OCI-LY7 (cell line): ENCODE data around the gene SLC16A9. TPM values are rescaled to one million over a fixed set of nuclear protein-coding genes. Genes with fewer than 3 reads are reported as not detected.

Experiments
- Bru-seq: library from RNA; stranded (reverse); fragments of 400-500 nt; gene quantifications from one replicate; lab custom pipeline; 2021; lab: Mats Ljungman, UMichigan
- BruChase-seq, 2 experiments: library from RNA; stranded (reverse); fragments of 400-500 nt; gene quantifications; one replicate each; lab custom pipeline; 2021; lab: Mats Ljungman, UMichigan
- BruUV-seq: library from RNA; stranded (reverse); fragments of 400-500 nt; replicated peaks from 2 replicates; lab custom pipeline; 2021; lab: Mats Ljungman, UMichigan
- CTCF ChIA-PET: fragments of 300-600 bp; sonication (Branson Sonifier 250); formaldehyde crosslinking; loops from one replicate; lab custom pipeline; 2022; ENCODE audit warnings: antibody characterized with exemption; ENCODE audit not compliant: unreplicated experiment; lab: Charles Lee
- POLR2A ChIA-PET: fragments of 300-600 bp; sonication (Branson Sonifier 250); formaldehyde crosslinking; loops from one replicate; lab custom pipeline; 2022; ENCODE audit warnings: antibody characterized with exemption; lab: Charles Lee
- DNase-seq: peaks from one replicate; pipeline ENCODE4 v3.0.0-alpha.2; 2015; ENCODE audit warnings: low spot score
- H2AFZ ChIP-seq: fragments of 200-600 bp; sonication (generic), shearing (Covaris generic); 2 replicates; pipeline ENCODE4 v1.6.1; 2014; ENCODE audit warnings: mild to moderate bottlenecking, antibody characterized with exemption, low read length, moderate library complexity
- H3K27ac ChIP-seq: fragments of 200-600 bp; sonication (generic); 2 replicates; pipeline ENCODE4 v1.5.1; 2014; ENCODE audit warnings: mixed run types, low read depth, mild to moderate bottlenecking, moderate library complexity, low read length, inconsistent platforms; ENCODE audit not compliant: poor library complexity, severe bottlenecking
- H3K36me3 ChIP-seq: fragments of 200-600 bp; sonication (generic); 2 replicates; pipeline ENCODE4 v1.6.1; 2014; ENCODE audit warnings: mild to moderate bottlenecking, antibody characterized with exemption, low read length, moderate library complexity, mixed read lengths; ENCODE audit not compliant: insufficient read depth
- H3K4me1 ChIP-seq: fragments of 200-600 bp; sonication (generic); 2 replicates; pipeline ENCODE4 v1.5.1; 2014; ENCODE audit warnings: mild to moderate bottlenecking, low read length; ENCODE audit not compliant: insufficient read depth, poor library complexity, severe bottlenecking
- H3K4me2 ChIP-seq: fragments of 200-600 bp; sonication (generic); 2 replicates; pipeline ENCODE4 v1.6.1; 2014; ENCODE audit warnings: mild to moderate bottlenecking, low read length
- H3K4me3 ChIP-seq: fragments of 200-600 bp; sonication (generic); 2 replicates; pipeline ENCODE4 v1.5.1; 2014; ENCODE audit warnings: mild to moderate bottlenecking, low read depth, low read length; ENCODE audit not compliant: poor library complexity, severe bottlenecking
- H3K79me2 ChIP-seq: fragments of 200-600 bp; sonication (generic); 2 replicates; pipeline ENCODE4 v1.6.1; 2016; ENCODE audit warnings: low read depth, mild to moderate bottlenecking, low read length, moderate library complexity, mixed read lengths; ENCODE audit not compliant: insufficient read depth
- H3K9me2 ChIP-seq: fragments of 200-600 bp; sonication (generic); 2 replicates; pipeline ENCODE4 v1.6.1; 2016; ENCODE audit warnings: mild to moderate bottlenecking, low read length, mixed read lengths; ENCODE audit not compliant: insufficient read depth
- H3K9me3 ChIP-seq: fragments of 200-600 bp; sonication (generic); 2 replicates; pipeline ENCODE4 v1.6.1; 2014; ENCODE audit warnings: mild to moderate bottlenecking, mixed run types, low read length, mixed read lengths
- H4K20me1 ChIP-seq: fragments of 200-600 bp; sonication (generic); 2 replicates; pipeline ENCODE4 v1.6.1; 2014; ENCODE audit warnings: mild to moderate bottlenecking, antibody characterized with exemption, low read length, moderate library complexity, mixed read lengths; ENCODE audit not compliant: insufficient read depth
- CTCF ChIP-seq: fragments of 200-600 bp; sonication (generic); conservative IDR thresholded peaks from 2 replicates; pipeline ENCODE4 v1.5.1; 2014; ENCODE audit warnings: mild to moderate bottlenecking, antibody characterized with exemption, low read length, moderate library complexity, mixed read lengths
- EZH2phosphoT487 ChIP-seq: fragments of 200-600 bp; sonication (generic); IDR thresholded peaks from 2 replicates; pipeline ENCODE4 v1.6.1; 2018; ENCODE audit warnings: low read depth, borderline replicate concordance, mild to moderate bottlenecking, mixed run types, antibody characterized with exemption, low read length, moderate library complexity, mixed read lengths
- intact Hi-C: fragments of 100-400 bp; cut with micrococcal nuclease; formaldehyde crosslinking; loops from one replicate; pipeline ENCODE4 v1.10.0; 2022; ENCODE audit not compliant: unreplicated experiment
- long read RNA-seq: library from polyadenylated mRNA; stranded (forward); transcript quantifications from one replicate; pipeline ENCODE4 v2.0.0, GENCODE V29; 2022
- total RNA-seq, 2 experiments: library from RNA; depleted of rRNA in 1 of 2; stranded (reverse); fragments of >200 nt in 1 of 2; shearing (Covaris generic) in 1 of 2; gene quantifications; 2 replicates each; pipeline ENCODE4 v1.2.3, GENCODE V29; 2014 to 2022

Gene SLC16A9, protein sequence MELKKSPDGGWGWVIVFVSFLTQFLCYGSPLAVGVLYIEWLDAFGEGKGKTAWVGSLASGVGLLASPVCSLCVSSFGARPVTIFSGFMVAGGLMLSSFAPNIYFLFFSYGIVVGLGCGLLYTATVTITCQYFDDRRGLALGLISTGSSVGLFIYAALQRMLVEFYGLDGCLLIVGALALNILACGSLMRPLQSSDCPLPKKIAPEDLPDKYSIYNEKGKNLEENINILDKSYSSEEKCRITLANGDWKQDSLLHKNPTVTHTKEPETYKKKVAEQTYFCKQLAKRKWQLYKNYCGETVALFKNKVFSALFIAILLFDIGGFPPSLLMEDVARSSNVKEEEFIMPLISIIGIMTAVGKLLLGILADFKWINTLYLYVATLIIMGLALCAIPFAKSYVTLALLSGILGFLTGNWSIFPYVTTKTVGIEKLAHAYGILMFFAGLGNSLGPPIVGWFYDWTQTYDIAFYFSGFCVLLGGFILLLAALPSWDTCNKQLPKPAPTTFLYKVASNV
- total RNA-seq (2014; rRNA removed; shearing (Covaris generic)) (not detected in 2 replicates), total RNA-seq (2022) (not detected in 2 replicates), Bru-seq, nascent RNA (percentile 2 among the genes with signal in this experiment), BruChase-seq, experiment 1, labeled RNA remaining after a 6-hour chase (percentile 6 among the genes with signal in this experiment), BruChase-seq, experiment 2, labeled RNA remaining after a 2-hour chase (percentile 2 among the genes with signal in this experiment)
- long read RNA-seq: 0 reads

DNA sequence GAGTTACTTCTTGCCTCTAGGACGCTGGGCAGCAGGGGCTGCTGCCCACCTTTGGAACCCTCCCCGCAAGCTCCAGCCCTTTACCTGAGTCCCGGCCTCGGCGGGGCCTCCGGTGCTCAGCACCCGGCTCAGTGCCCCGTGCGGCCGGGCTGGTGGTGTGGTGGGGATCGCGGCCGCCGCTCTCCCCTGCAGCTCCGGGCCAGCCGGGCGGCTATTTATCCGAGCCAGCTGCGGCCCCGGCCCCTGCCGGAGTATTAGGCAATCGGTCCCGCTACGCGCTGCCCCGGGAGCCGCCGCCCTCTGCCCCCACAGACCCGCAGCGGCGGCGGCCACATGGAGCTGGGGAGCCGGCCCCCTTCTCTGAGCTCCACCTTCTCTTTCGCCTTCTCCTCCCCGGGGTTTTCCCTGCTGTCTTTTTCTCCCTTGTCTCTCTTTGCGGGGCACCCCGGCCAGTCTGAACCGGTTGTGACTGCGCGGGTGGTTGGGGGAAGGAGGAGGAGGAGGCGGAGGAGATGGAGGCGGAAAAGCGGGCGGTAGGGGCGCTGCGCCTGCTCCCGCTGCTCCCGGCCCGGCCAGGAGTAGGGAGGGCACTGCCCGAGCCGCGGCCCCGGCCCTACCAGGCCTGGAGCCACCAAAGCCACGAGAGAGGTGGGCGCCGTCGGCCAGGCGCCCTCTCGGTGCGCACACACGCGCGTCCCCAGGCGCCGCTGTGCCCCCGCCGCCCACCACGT is at the start of gene SLC16A9:
SLC16A9 (minus strand) TSS at position 456 of the 731 bp plus-strand sequence. CDS start 25,559 bp downstream, outside the sequence.
- TF ChIP-seq EZH2phosphoT487: no peak
- TF ChIP-seq CTCF: no peak
- no peaks in the 10 kb centered on the region for H3K79me2 ChIP-seq
- H2AFZ ChIP-seq: no peak within 1 kb of the TSS
- H3K4me1 ChIP-seq: no peaks in the 10 kb centered on the region
- H3K36me3 ChIP-seq: no peaks in the 10 kb centered on the region
- no peak within 1 kb of the TSS for H3K4me3 ChIP-seq
- no TSS peak for BruUV-seq
- no peak within 1 kb of the TSS for H3K4me2 ChIP-seq
- H3K9me2 ChIP-seq: no peaks in the 10 kb centered on the region
- H4K20me1 ChIP-seq: no peaks in the 10 kb centered on the region
- no peak for DNase-seq
- ChIA-PET CTCF (no interaction called here), POLR2A (no interaction called here)
- H3K27ac ChIP-seq: no peak within 1 kb of the TSS
- intact Hi-C loops: no loop called here
- H3K9me3 ChIP-seq: no peaks in the 10 kb centered on the region

GRCh38 chr10:59757966-59758365 is 48.3 kb upstream of the SLC16A9 start:
- H3K9me3 ChIP-seq: no peaks in the 10 kb centered on the region
- BruUV-seq: no TSS peak
- no peaks in the 10 kb centered on the region for H3K9me2 ChIP-seq
- no peaks in the 10 kb centered on the region for H3K4me1 ChIP-seq
- H3K36me3 ChIP-seq: no peaks in the 10 kb centered on the region
- H2AFZ ChIP-seq: no peak overlapping the region
- H3K27ac ChIP-seq: no peak overlapping the region
- no peak overlapping the region for H3K4me3 ChIP-seq
- H3K4me2 ChIP-seq: no peak overlapping the region
- no peak for DNase-seq
- ChIA-PET POLR2A (interaction anchor here (0.6 kb wide), 1 partner anchor 636 kb away, joined by 3 read pairs; no protein-coding TSS in a partner anchor), CTCF (no interaction called here)
- TF ChIP-seq EZH2phosphoT487 (no peak), CTCF (no peak)
- no peaks in the 10 kb centered on the region for H3K79me2 ChIP-seq
- no peaks in the 10 kb centered on the region for H4K20me1 ChIP-seq
- intact Hi-C loops: no loop called here
